ENCODE data around the gene MS4A15.

GRCh38 chr11:60717956-60718355, 38.7 kb upstream of the MS4A15 start:
- TF ChIP-seq CTCF (IDR thresholded peaks at IDR 0.05), result no peak
- no peak for TF ChIP-seq POLR2A (IDR thresholded peaks at IDR 0.05)
- no peak for TF ChIP-seq POLR2AphosphoS5 (IDR thresholded peaks at IDR 0.05)
